H1 (cell line): ENCODE measurements around the gene FOXK1.

ENCODE experiments used
- CHD2 ChIP-seq: IDR thresholded peaks from 2 replicates; pipeline ENCODE4 v1.6.1; 2012; ENCODE audit warnings: low read length, improper control_type of control experiment
- EP300 ChIP-seq, 2 experiments: IDR thresholded peaks; 1 replicate in 1 of 2; 2 replicates in 1 of 2; pipeline ENCODE4 v1.6.1; 2011 to 2012; ENCODE audit warnings: low read depth in 2 of 2, low read length in 2 of 2, mild to moderate bottlenecking in 2 of 2, borderline replicate concordance in 1 of 2, inconsistent platforms in 1 of 2, moderate library complexity in 1 of 2
- NRF1 ChIP-seq: IDR thresholded peaks from 2 replicates; pipeline ENCODE4 v1.6.1; 2011; ENCODE audit warnings: mild to moderate bottlenecking, low read depth, low read length, improper control_type of control experiment
- POLR2AphosphoS5 ChIP-seq: IDR thresholded peaks from 2 replicates; pipeline ENCODE4 v1.6.1; 2011; ENCODE audit warnings: low read depth, low read length
- RAD21 ChIP-seq, 2 experiments: IDR thresholded peaks in 1 of 2; conservative IDR thresholded peaks in 1 of 2; 2 replicates each; pipeline ENCODE4 v1.6.1; 2011; ENCODE audit warnings: low read depth in 2 of 2, low read length in 2 of 2, improper control_type of control experiment in 1 of 2, inconsistent platforms in 1 of 2, mild to moderate bottlenecking in 1 of 2, moderate library complexity in 1 of 2
- SIRT6 ChIP-seq: IDR thresholded peaks from one replicate; pipeline ENCODE4 v1.7.1; 2012; ENCODE audit warnings: low read length, inconsistent platforms
- SP2 ChIP-seq: IDR thresholded peaks from 2 replicates; pipeline ENCODE4 v1.6.1; 2012; ENCODE audit warnings: mild to moderate bottlenecking, low read length, inconsistent platforms
- TF ChIP-seq, protein P1 (sequence below): IDR thresholded peaks from 2 replicates; pipeline ENCODE4 v1.6.1; 2012; ENCODE audit warnings: inconsistent platforms
- TF ChIP-seq, protein P2 (sequence below), 3 experiments: IDR thresholded peaks; 1 replicate in 2 of 3; 2 replicates in 1 of 3; pipeline versions ENCODE4 v1.5.1 to v1.6.1; 2011; ENCODE audit warnings: low read length in 3 of 3, mild to moderate bottlenecking in 3 of 3, inconsistent platforms in 2 of 3, low read depth in 1 of 3, moderate library complexity in 1 of 3; ENCODE audit not compliant: insufficient read depth in 1 of 3; ENCODE audit errors: control extremely low read depth in 1 of 3

DNA sequence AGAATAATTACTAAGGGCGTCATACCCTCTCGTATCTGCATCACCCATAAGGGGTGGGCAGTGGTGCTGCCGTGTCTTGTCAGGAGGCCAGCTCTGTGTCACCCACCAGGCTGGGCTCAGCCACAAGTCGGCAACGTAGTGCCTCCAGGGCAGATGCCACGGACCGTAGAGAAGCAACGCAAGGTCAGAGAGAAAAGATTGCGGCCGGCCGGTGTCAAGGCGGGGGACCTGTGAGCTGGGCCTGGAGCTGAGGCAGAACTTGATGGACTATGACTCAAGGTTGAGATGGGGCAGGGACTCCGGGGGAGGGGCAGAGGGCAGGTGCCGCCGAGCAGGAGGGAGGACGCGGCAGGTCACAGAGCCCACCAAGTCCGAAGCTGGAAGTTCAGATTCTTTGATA lies 29.5 kb downstream of the FOXK1 start:
- TF ChIP-seq, protein P1, sequence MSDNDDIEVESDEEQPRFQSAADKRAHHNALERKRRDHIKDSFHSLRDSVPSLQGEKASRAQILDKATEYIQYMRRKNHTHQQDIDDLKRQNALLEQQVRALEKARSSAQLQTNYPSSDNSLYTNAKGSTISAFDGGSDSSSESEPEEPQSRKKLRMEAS, result no peak
- TF ChIP-seq CHD2 (no peak), RAD21 (IDR thresholded peaks at IDR 0.05 in 1 of 2, conservative IDR thresholded peaks at IDR 0.05 in 1 of 2; ENCODE audit: low read depth in 2 of 2, low read length in 2 of 2) (no peak), NRF1 (no peak), SIRT6 (no peak), SP2 (no peak), POLR2AphosphoS5 (no peak), EP300 (IDR thresholded peaks at IDR 0.05; ENCODE audit: borderline replicate concordance in 1 of 2, low read depth in 2 of 2, low read length in 2 of 2) (no peak)
- TF ChIP-seq, protein P2, sequence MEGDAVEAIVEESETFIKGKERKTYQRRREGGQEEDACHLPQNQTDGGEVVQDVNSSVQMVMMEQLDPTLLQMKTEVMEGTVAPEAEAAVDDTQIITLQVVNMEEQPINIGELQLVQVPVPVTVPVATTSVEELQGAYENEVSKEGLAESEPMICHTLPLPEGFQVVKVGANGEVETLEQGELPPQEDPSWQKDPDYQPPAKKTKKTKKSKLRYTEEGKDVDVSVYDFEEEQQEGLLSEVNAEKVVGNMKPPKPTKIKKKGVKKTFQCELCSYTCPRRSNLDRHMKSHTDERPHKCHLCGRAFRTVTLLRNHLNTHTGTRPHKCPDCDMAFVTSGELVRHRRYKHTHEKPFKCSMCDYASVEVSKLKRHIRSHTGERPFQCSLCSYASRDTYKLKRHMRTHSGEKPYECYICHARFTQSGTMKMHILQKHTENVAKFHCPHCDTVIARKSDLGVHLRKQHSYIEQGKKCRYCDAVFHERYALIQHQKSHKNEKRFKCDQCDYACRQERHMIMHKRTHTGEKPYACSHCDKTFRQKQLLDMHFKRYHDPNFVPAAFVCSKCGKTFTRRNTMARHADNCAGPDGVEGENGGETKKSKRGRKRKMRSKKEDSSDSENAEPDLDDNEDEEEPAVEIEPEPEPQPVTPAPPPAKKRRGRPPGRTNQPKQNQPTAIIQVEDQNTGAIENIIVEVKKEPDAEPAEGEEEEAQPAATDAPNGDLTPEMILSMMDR (IDR thresholded peaks at IDR 0.05; ENCODE audit: control extremely low read depth in 1 of 3, insufficient read depth in 1 of 3, low read depth in 1 of 3, low read length in 3 of 3), result no peak
